GM12875 (cell line): ENCODE results near the gene ZBTB34.

ENCODE experiments used
- H3K4me3 ChIP-seq: one replicate; pipeline ENCODE4 v1.5.1; 2011; ENCODE audit warnings: low read depth, low read length, control low read depth
- TF ChIP-seq, protein P1 (sequence below): IDR thresholded peaks from 2 replicates; pipeline ENCODE4 v1.5.1; 2011; ENCODE audit warnings: low read depth, mild to moderate bottlenecking, control low read depth, inconsistent platforms, low read length, moderate library complexity, borderline replicate concordance; ENCODE audit not compliant: insufficient read depth

Gene ZBTB34

DNA sequence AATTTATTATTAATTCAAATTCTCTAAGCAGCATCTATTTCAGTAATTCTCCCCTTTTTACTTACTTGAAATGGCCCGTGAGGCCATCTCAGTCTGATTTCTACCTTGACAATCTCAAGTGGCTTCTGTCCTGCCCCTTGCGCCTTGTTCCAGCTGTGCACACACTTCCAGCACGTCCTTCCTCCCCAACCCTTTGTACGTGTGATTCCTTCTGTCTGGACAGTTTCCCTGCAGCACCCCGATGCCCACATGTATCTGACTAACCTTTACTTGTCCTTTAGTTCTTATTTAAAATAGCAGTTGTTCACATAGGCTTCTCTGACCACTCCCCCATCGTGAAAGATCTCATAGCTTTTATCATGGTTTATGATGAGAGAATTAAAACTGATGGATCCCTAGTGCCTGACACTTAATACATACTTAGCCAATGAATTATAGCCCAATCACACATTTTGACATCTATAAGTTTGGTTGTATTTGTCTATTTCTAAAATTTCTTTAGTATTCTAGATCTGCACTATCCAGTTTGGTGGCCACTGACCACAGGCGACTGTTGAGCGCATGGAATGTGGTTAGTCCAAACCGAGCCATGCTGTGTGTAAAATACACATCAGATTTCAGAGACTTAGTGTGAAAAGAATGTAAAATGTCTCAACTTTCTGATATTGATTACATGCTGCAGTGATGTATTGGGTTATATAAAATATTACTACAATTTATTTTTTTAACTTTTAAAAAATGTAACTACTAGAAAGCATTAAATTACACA is 14.3 kb downstream of the ZBTB34 start:
- no peak overlapping the region for H3K4me3 ChIP-seq
- TF ChIP-seq, protein P1, sequence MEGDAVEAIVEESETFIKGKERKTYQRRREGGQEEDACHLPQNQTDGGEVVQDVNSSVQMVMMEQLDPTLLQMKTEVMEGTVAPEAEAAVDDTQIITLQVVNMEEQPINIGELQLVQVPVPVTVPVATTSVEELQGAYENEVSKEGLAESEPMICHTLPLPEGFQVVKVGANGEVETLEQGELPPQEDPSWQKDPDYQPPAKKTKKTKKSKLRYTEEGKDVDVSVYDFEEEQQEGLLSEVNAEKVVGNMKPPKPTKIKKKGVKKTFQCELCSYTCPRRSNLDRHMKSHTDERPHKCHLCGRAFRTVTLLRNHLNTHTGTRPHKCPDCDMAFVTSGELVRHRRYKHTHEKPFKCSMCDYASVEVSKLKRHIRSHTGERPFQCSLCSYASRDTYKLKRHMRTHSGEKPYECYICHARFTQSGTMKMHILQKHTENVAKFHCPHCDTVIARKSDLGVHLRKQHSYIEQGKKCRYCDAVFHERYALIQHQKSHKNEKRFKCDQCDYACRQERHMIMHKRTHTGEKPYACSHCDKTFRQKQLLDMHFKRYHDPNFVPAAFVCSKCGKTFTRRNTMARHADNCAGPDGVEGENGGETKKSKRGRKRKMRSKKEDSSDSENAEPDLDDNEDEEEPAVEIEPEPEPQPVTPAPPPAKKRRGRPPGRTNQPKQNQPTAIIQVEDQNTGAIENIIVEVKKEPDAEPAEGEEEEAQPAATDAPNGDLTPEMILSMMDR = no peak

DNA sequence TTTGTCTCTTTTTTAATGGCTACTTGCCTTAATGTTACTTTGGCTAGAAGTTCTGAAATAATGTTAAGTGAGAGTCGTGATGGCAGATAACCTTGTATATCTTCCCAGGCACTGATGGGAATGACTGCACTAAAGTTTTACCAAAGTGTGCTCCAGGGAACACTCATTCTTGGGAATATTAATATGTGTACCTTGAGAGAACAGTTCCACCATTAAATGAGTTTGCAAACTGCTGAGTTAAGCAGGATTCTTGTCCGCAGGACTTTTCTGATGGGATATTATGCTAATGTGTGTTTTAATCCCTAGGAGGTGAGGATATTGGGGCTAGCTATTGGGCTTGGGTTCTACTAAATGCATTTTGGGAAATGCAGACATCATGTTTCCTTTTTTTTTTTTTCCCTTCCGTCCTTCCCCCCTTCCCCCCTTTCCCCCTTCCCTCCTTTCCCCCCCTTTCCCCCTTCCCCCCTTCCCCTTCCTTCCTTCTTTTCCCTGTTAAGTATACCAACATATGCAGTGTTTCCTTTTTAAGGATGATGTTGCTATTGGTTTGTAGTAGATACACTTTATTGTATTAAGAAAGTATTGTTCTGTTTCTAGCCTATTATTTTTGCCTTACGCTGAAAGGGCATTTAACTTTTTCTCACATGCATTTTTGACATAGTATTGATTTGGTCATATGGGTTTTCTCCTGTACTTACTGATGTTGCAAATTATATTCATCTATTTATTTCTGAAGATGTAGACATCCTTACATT is 15.5 kb downstream of the ZBTB34 start:
- TF ChIP-seq, protein P1 = no peak
- H3K4me3 ChIP-seq = no peak overlapping the region

GRCh38 chr9:126876531-126876930 is 16.1 kb downstream of the ZBTB34 start:
- TF ChIP-seq, protein P1 = no peak
- no peak overlapping the region for H3K4me3 ChIP-seq

DNA sequence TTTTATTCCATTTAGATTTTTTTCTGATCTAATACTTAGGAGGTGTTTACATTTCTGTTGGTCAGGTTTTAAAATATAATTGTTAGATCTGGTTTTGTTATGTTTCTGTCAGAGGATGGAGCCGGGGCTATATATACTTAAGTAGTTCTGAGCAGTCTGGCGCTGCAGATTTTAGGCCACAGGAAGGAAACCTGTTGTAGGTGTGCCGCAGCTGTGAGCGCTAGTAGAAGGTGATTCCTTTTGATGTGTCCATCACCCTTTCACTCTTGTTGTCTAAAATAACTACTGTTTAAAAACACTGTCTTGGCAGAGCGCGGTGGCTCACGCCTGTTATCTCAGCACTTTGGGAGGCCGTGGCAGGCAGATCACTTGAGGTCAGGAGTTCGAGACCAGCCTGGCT is 17.0 kb downstream of the ZBTB34 start:
- TF ChIP-seq, protein P1 = no peak
- no peak overlapping the region for H3K4me3 ChIP-seq

GRCh38 chr9:126879288-126879687 is 18.8 kb downstream of the ZBTB34 start:
- H3K4me3 ChIP-seq = no peak overlapping the region
- TF ChIP-seq, protein P1 = no peak

GRCh38 chr9:126880226-126880946 is 19.9 kb downstream of the ZBTB34 start:
- no peak overlapping the region for H3K4me3 ChIP-seq
- TF ChIP-seq, protein P1 = no peak
